RWPE2 (cell line): ENCODE data around the gene XCR1.

ENCODE experiments used
- ATAC-seq: fragments of 200-7000 bp; cut with Tn5 transposase; 3 replicates; pipeline ENCODE4 v1.9.1; 2021; ENCODE audit warnings: low read depth
- DNase-seq: peaks from one replicate; pipeline ENCODE4 v3.0.0-alpha.2; 2020; ENCODE audit warnings: low spot score
- H3K27ac ChIP-seq: fragments of 450-650 bp; 2 replicates; pipeline ENCODE4 v1.5.1; 2017; ENCODE audit warnings: mild to moderate bottlenecking; ENCODE audit not compliant: poor library complexity, severe bottlenecking
- H3K27me3 ChIP-seq: fragments of 250-450 bp; sonication (Bioruptor Pico); 2 replicates; pipeline ENCODE4 v1.5.1; 2021; ENCODE audit warnings: mild to moderate bottlenecking, moderate library complexity; ENCODE audit not compliant: insufficient read depth, poor library complexity, severe bottlenecking
- H3K36me3 ChIP-seq: fragments of 250-450 bp; sonication (Bioruptor Pico); 2 replicates; pipeline ENCODE4 v1.5.1; 2020; ENCODE audit warnings: low read depth, mild to moderate bottlenecking, moderate library complexity
- H3K4me1 ChIP-seq: fragments of 250-450 bp; sonication (Bioruptor Pico); 2 replicates; pipeline ENCODE4 v1.5.1; 2021; ENCODE audit warnings: mild to moderate bottlenecking, moderate library complexity; ENCODE audit not compliant: insufficient read depth, poor library complexity, severe bottlenecking
- H3K4me3 ChIP-seq: fragments of 250-450 bp; sonication (Bioruptor Pico); 2 replicates; pipeline ENCODE4 v1.5.1; 2021; ENCODE audit warnings: mild to moderate bottlenecking, moderate library complexity; ENCODE audit not compliant: severe bottlenecking
- H3K9me3 ChIP-seq: fragments of 250-450 bp; sonication (Bioruptor Pico); 2 replicates; pipeline ENCODE4 v1.5.1; 2021; ENCODE audit warnings: mild to moderate bottlenecking, moderate library complexity; ENCODE audit not compliant: severe bottlenecking
- TF ChIP-seq, protein P1 (sequence below): fragments of 450-650 bp; IDR thresholded peaks from one replicate; pipeline ENCODE4 v1.5.1; 2017; ENCODE audit warnings: mild to moderate bottlenecking, moderate library complexity; ENCODE audit not compliant: poor library complexity, severe bottlenecking

Gene XCR1

DNA sequence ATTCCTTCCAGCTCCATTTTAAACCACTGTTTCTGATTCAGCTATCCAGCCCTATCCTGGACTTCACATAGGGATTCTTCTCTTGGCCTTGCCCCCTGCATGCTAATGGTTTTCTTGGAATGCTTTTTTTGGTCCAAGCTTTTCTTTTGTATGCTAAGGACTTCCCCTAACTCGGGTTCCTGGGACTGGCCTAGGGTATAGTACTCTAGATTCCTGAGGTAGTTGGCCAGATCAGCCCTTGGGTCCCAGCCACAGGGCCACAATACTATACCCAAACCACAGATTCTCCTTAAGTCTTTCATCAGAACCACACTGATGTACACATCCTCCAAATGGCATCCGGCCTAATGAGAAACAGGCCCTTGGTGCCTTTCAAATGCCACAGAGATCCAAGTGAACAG, 34.5 kb downstream of the XCR1 start:
- Histone ChIP-seq H3K27ac (no peak overlapping the region), H3K4me1 (peaks cover 14% of the 10 kb centered on the region), H3K36me3 (no peaks in the 10 kb centered on the region), H3K9me3 (no peaks in the 10 kb centered on the region), H3K4me3 (no peak overlapping the region), H3K27me3 (no peaks in the 10 kb centered on the region)
- DNase-seq (no peak), ATAC-seq (no peak)
- TF ChIP-seq, protein P1, sequence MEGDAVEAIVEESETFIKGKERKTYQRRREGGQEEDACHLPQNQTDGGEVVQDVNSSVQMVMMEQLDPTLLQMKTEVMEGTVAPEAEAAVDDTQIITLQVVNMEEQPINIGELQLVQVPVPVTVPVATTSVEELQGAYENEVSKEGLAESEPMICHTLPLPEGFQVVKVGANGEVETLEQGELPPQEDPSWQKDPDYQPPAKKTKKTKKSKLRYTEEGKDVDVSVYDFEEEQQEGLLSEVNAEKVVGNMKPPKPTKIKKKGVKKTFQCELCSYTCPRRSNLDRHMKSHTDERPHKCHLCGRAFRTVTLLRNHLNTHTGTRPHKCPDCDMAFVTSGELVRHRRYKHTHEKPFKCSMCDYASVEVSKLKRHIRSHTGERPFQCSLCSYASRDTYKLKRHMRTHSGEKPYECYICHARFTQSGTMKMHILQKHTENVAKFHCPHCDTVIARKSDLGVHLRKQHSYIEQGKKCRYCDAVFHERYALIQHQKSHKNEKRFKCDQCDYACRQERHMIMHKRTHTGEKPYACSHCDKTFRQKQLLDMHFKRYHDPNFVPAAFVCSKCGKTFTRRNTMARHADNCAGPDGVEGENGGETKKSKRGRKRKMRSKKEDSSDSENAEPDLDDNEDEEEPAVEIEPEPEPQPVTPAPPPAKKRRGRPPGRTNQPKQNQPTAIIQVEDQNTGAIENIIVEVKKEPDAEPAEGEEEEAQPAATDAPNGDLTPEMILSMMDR, result no peak

DNA sequence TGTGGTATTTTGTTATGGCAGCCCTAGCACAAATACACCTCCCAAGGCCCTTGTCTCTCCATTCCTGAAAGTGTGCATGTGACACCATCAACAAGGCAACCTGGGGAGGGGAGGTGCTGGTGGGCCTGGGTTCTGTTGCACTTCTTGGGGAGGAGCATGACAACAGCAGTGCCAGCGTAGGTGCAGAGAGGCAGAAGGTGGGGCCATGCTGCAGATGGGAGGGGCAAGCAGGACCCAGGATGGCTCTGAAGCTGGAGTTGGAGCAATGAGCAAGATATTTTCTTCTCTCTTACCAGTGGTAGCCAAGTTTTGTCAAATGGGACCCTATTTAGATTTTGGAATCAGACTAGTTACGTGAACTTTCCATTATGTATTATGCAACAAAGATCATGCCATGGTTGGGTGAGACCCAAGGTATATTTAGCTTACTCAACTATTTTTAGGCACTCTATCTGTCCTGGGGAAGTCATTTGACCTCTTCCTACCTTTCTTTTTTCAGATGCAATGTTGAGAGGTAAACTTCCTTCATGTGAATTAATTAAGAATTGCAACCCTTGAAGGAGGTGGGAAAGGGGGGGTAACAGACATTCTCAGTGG, 35.1 kb downstream of the XCR1 start:
- DNase-seq (no peak), ATAC-seq (no peak)
- H3K9me3 ChIP-seq, result no peaks in the 10 kb centered on the region
- H3K4me1 ChIP-seq, result peaks cover 19% of the 10 kb centered on the region
- H3K36me3 ChIP-seq, result no peaks in the 10 kb centered on the region
- H3K4me3 ChIP-seq, result no peak overlapping the region
- TF ChIP-seq, protein P1, result no peak
- H3K27ac ChIP-seq, result no peak overlapping the region
- no peaks in the 10 kb centered on the region for H3K27me3 ChIP-seq

DNA sequence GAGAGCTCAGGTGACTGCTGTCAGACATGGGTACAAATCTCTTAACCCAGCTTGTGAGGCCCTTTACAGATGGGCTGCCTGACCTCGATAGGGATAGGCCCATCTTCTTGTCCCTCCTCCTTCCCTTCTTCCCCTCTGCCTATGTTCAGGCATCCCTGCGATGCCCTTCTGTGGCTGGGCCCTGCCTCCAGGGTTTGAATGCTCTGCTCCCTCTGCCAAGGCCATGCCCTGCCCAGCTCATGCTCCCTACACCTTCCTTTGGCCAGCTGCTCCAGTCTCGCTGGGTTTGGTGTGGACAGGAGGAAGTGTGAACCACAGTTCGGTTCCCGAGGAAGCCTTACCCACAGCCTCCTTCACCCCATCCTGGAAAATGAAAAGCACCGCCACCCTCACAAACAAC, 35.9 kb downstream of the XCR1 start:
- Histone ChIP-seq H3K9me3 (no peaks in the 10 kb centered on the region), H3K4me3 (no peak overlapping the region), H3K36me3 (no peaks in the 10 kb centered on the region), H3K4me1 (peaks cover 28% of the 10 kb centered on the region), H3K27ac (no peak overlapping the region), H3K27me3 (no peaks in the 10 kb centered on the region)
- DNase-seq (no peak), ATAC-seq (no peak)
- TF ChIP-seq, protein P1, result no peak

DNA sequence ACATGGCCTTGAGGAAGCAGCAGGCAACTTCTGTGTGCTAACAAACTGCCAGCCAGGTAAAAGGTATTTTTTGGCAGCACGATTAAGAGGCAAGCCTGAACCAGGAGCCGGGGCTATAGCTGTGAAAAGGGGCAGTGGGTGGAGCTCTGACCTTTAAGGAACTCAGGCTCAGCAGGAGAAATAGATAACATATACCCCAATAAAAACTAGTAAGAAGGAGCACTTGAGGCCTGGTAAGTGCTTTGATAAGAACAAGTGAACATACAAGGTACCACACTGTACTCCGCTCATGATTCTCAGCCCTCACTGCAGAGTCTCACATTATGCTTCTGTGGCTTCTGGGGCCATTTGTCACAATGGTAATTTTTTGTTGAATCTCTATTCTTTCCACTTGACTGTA, 37.1 kb downstream of the XCR1 start:
- no peak for DNase-seq
- no peak overlapping the region for H3K4me3 ChIP-seq
- no peaks in the 10 kb centered on the region for H3K9me3 ChIP-seq
- no peak for ATAC-seq
- H3K36me3 ChIP-seq, result no peaks in the 10 kb centered on the region
- H3K4me1 ChIP-seq, result peaks cover 32% of the 10 kb centered on the region
- no peak overlapping the region for H3K27ac ChIP-seq
- TF ChIP-seq, protein P1, result no peak
- no peaks in the 10 kb centered on the region for H3K27me3 ChIP-seq

DNA sequence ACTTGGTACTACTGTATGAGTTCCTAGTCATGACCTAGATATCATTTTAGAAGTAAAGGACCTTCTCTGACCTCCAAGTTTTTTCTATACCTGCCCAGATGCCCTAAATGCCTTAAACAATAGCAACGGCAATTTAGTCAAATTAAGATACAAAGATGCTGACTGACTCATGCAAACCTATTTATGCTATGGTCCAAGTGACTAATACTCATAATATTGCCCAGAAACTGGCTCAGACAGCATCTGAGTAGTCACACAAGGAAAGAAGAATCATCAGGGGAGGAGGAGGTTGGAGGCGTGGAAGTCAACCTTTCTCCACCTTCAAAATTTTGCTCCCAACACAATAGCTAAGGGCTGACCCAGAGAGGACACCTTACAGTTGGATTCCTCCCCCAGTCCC, 38.5 kb downstream of the XCR1 start:
- H3K27ac ChIP-seq, result no peak overlapping the region
- TF ChIP-seq, protein P1, result no peak
- H3K4me1 ChIP-seq, result peaks cover 32% of the 10 kb centered on the region
- H3K9me3 ChIP-seq, result no peaks in the 10 kb centered on the region
- DNase-seq (no peak), ATAC-seq (peak; percentile 71)
- peaks cover 10% of the 10 kb centered on the region for H3K36me3 ChIP-seq
- no peak overlapping the region for H3K4me3 ChIP-seq
- H3K27me3 ChIP-seq, result no peaks in the 10 kb centered on the region
